Middle frontal gyrus (tissue), 1 donor: ENCODE results near the gene CD6.

Experiments
- DNase-seq: peaks from one replicate; pipeline ENCODE4 v3.0.0-alpha.2; 2015; ENCODE audit warnings: low spot score; ENCODE audit errors: extremely low spot score

The CD6 gene

DNA sequence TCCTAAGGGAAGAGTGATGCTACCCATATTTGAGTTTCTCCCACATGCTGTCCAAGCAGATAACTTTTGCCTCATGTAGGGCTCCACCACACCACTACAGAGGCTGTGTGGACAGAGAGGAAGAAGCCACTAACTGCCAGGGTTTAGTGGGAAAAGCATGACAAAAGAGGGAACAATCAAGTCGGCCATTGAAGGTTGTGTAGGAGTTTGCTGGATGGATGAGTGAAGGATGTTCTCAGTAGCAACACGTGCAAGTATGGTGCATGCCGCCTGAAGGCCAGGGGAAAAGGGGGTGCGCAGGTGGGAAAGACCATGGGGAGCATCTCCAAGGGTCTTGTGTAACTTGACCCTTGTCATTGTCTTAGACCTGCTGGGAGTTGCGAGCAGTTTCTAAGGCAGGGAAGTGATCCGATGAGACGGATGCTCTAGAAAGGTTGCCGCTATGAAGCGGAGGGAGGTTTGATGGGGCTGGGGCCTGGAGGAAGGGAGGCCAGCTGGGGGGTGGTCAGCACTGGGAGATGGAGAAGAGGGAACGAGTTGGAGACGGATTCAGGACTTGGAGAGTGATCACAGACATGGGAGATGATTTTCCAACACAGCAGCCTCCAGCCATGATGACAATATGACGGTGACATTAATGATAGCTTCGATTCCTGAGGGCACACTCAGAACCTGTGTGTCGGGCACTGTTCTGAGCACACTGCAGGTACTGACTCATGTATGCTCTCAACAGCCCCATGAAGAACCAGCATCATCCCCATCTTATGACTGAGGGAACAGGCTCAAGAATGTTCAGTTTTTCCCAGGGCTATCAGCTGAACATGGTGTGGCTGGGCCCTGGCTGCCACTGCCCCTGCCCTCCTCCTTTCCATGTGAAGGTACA is 53.7 kb downstream of the CD6 start:
- no peak for DNase-seq

DNA sequence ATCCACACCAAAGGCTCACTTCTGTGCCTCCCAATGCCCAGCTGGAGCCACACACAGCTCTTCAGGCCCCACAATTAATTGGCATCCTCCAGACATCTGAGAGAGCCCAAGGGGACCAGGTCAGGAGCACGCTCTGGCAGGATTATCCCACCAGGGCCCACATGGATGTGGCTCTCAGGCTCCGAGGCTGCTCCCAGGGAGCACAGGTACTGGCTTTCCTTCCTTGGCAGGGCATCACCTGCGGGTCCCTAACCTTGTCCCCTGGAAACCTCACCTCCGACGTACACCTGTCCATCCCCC is 54.3 kb downstream of the CD6 start:
- no peak for DNase-seq

- no peak for DNase-seq
Measured at GRCh38 chr11:61026121-61027031, 54.9 kb downstream of the CD6 start.

GRCh38 chr11:61027141-61027840 is 55.8 kb downstream of the CD6 start:
- no peak for DNase-seq

- no peak for DNase-seq
Measured at GRCh38 chr11:61028135-61028729, 56.8 kb downstream of the CD6 start.

- DNase-seq = no peak
Measured at GRCh38 chr11:61032824-61033223, 61.3 kb downstream of the CD6 start.

DNA sequence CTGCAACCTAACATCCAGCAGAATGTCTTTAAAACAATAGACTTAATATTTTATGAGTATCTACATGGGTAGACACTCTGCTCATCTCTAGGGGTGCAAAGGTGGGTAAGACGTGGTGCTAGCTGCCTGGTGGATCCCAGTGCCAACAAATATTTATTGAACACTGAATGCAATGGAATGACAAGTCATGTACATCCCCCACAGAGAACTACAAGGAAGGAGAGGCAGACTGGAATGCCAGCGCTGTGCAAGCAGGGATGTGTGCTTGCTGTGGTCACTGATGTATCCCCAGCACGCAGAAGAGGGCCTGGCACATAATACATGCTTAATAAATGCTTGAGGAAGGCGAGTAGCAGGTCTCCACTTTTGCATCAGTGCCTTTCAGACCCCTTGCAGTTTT is 61.9 kb downstream of the CD6 start:
- no peak for DNase-seq

GRCh38 chr11:61034111-61034510 is 62.6 kb downstream of the CD6 start:
- DNase-seq = no peak

DNA sequence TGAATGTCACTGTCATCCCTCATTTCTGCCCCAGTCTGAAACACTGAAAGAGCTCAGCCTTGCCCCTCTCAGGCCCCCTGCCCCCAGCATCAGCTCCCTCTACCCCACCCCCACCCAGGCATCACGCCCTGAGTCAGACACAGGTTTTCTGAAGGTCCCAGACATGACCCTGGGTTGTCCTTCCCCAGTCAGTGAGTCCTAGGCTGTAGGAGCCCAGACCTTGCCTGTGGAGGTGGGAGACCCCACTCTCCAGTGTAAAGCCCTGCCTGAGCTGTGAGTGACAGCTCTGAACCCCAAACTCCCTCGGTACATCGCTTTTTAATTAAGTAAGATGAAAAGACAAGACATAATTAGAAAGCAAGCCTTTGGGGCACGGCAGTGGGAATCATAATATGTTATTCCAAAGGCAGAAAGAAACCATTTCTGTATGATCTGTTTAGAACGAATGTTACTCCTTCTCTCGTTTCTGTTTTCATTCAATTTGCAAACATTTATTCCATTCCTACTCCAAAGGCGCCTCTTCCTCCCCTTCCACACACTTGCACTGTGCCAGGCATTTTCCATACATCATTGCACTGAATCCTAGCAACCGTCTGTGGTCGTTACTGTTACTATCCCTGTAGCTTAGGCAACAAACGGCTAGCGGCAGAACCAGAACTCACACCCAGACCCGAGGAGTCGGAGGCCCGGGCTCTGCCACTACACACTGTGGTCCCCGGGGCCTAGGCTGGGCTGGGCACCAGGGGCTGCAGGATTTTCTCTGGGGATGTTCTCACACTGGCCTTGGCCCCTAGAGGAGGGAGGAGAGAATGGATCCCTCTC is 63.4 kb downstream of the CD6 start:
- no peak for DNase-seq

DNA sequence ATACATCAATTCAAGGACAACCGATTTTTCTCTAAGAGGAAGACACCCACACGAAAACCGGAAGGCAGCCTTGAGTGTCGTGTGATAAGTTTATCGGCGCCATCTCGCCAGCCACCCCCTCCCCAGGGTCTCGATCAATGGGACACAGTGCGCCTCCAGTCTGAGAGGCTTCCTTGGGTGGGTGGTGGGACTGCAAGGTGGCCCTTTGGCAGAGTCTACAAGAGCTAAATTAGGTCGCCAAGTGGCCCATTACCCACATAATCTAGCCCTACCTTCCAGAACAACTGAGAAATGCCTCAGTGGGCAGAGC is 64.0 kb downstream of the CD6 start:
- DNase-seq = no peak

DNA sequence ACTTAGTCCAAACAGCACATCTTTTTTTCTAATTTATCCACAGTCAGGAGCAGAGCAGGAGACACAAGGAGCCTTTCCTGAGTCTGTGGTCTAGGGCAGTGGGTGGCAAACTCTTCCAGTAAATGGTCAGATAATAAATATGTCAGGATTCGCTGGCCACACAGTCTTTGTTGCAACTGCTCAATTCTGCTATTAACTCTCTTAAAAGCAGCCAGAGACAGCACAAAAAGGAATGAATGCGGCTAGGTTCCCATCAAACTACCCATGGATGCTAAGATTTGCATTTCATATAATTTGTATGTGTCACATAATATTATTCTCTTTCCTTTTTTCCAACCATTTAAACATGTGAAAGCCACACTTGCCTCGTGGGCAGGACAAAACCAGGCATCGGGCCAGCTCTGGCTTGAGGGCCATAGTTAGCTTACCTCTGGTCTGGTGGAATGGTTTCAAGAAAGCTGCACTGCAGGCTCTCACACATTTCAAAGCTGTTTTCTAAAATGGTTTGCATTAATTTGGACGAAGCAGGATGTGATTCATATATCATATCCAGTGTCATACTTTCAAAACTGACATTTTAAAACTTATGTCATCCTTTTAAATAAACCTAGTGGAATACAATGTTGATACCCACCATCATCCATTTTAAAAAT is 66.1 kb downstream of the CD6 start:
- DNase-seq = peak; percentile 65

GRCh38 chr11:61039916-61040315 is 68.4 kb downstream of the CD6 start:
- no peak for DNase-seq

- DNase-seq = peak; percentile 23
Measured at GRCh38 chr11:61041755-61042518, 70.5 kb downstream of the CD6 start.

GRCh38 chr11:61042537-61042936 is 71.1 kb downstream of the CD6 start:
- no peak for DNase-seq

GRCh38 chr11:61042961-61043540 is 71.6 kb downstream of the CD6 start:
- DNase-seq = no peak

DNA sequence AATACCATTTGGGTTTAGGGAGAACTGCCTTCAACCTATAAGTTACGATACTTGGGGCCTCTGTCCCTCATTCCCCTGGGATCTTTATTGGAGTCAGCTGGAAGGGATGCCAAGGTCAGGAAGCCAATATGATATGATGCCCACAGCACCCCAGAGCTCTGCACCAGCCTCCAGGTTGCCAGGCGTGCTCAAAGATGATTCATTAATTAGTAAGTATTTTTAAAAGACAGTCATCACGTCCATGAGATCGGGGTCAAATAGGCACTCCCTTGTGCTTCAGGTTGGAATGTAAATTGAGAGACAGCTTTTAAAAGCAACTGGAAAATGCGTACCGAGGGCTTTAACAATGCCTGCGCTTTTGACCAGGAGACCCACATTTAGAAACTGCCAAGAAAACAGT is 73.8 kb downstream of the CD6 start:
- DNase-seq = no peak

- DNase-seq = no peak
Measured at GRCh38 chr11:61046833-61047232, 75.4 kb downstream of the CD6 start.

DNA sequence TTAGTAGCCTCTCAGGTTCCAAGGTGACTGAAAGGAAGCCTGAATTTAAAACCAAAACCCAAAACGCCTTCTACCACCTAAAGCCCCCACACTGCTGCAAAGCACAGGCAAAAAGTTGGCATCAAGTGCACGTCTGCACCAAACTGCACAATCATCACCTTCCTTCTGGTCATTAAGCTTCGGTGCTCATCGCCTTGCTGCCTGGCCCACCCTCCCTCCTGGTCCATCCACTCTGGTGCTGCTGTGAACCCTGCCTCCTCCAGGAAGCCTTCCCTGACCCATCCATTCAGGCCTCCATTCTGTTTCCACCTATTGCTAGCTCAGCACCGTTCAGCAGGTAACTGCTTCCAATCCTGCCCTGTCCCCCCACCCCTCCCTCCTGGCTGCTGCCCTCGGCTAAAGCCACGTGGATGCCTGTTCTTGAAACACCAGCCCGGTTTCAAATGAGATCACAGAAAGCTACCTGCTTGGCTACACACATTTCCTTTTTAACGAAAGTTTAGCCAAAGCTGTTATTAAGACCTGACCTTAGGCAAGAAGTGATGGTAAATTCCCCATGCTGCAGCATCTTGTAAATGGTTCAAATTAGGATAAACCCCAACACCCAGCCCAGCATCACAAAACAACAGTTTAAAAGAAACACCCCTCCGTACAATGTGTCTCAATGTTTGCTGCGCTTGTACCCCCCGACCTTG is 77.0 kb downstream of the CD6 start:
- DNase-seq = no peak

- DNase-seq = no peak
Measured at GRCh38 chr11:61049063-61049377, 77.5 kb downstream of the CD6 start.
